ENCODE results near the gene GINS1. TPM values are rescaled to one million over a fixed set of nuclear protein-coding genes. Genes with fewer than 3 reads are reported as not detected.

The GINS1 gene
- total RNA-seq, 1 experiment from 2014 or later = 36.0 TPM

GRCh38 chr20:25457886-25458680 is 50.6 kb downstream of the GINS1 start:
- POLR2A ChIA-PET = no interaction called here
- H3K27ac ChIP-seq (ENCODE audit: low read length) = no peak overlapping the region
- 0 out of 2 replicates have a peak, but pooled peaks cover 2% of the 10 kb centered on the region for H3K36me3 ChIP-seq (ENCODE audit: control insufficient read depth, insufficient read depth, low read length)
- no peak overlapping the region for H3K4me3 ChIP-seq (ENCODE audit: low read depth in 2 of 2, low read length in 2 of 2)
- ATAC-seq (no peak), DNase-seq (ENCODE audit: low read depth, low spot score) (no peak)
- no TSS peak for BruUV-seq (replicated peaks)
- H3K4me1 ChIP-seq (ENCODE audit: control insufficient read depth, insufficient read depth, low read length) = peaks cover 3% of the 10 kb centered on the region
- TF ChIP-seq TCF7L2 (IDR thresholded peaks at IDR 0.05; ENCODE audit: low read depth, low read length) (no peak), REST (IDR thresholded peaks at IDR 0.05; ENCODE audit: insufficient read depth in 1 of 2, low read depth in 2 of 2, low read length in 1 of 2) (no peak), SIN3A (IDR thresholded peaks at IDR 0.05; ENCODE audit: borderline replicate concordance, insufficient read depth, low read depth, low read length) (no peak), POLR2AphosphoS5 (IDR thresholded peaks at IDR 0.05; ENCODE audit: low read depth, low read length) (no peak), CTCF (IDR thresholded peaks at IDR 0.05) (no peak)
- no peaks in the 10 kb centered on the region for H3K9me3 ChIP-seq (ENCODE audit: control insufficient read depth, insufficient read depth, low read depth, low read length)
- in situ Hi-C loops (cut with HindIII; ENCODE audit: low pct_unique_long_range_greater_than_20kb, low sequenced_read_pairs) = no loop called here
- intact Hi-C loops (cut with micrococcal nuclease; ENCODE audit: unreplicated experiment) = no loop called here
- CTCF ChIA-PET = no interaction called here
- no peaks in the 10 kb centered on the region for H3K27me3 ChIP-seq (ENCODE audit: control insufficient read depth, insufficient read depth, low read length)

GRCh38 chr20:25459111-25459830 is 51.8 kb downstream of the GINS1 start:
- Histone ChIP-seq H3K27ac (ENCODE audit: low read length) (no peak overlapping the region), H3K4me1 (ENCODE audit: control insufficient read depth, insufficient read depth, low read length) (no peaks in the 10 kb centered on the region), H3K27me3 (ENCODE audit: control insufficient read depth, insufficient read depth, low read length) (no peaks in the 10 kb centered on the region), H3K9me3 (ENCODE audit: control insufficient read depth, insufficient read depth, low read depth, low read length) (no peaks in the 10 kb centered on the region), H3K36me3 (ENCODE audit: control insufficient read depth, insufficient read depth, low read length) (peaks cover 4% of the 10 kb centered on the region; the same call in 1 of the 2 replicates), H3K4me3 (ENCODE audit: low read depth in 2 of 2, low read length in 2 of 2) (no peak overlapping the region)
- ATAC-seq (no peak), DNase-seq (ENCODE audit: low read depth, low spot score) (no peak)
- CTCF ChIA-PET = no interaction called here
- in situ Hi-C loops (cut with HindIII; ENCODE audit: low pct_unique_long_range_greater_than_20kb, low sequenced_read_pairs) (no loop called here), intact Hi-C loops (cut with micrococcal nuclease; ENCODE audit: unreplicated experiment) (no loop called here)
- TF ChIP-seq CTCF (IDR thresholded peaks at IDR 0.05) = no peak
- no peak for TF ChIP-seq TCF7L2 (IDR thresholded peaks at IDR 0.05; ENCODE audit: low read depth, low read length)
- TF ChIP-seq SIN3A (IDR thresholded peaks at IDR 0.05; ENCODE audit: borderline replicate concordance, insufficient read depth, low read depth, low read length) = no peak
- no peak for TF ChIP-seq REST (IDR thresholded peaks at IDR 0.05; ENCODE audit: insufficient read depth in 1 of 2, low read depth in 2 of 2, low read length in 1 of 2)
- TF ChIP-seq POLR2AphosphoS5 (IDR thresholded peaks at IDR 0.05; ENCODE audit: low read depth, low read length) = no peak
- no TSS peak for BruUV-seq (replicated peaks)
- POLR2A ChIA-PET = no interaction called here

Data from Panc1 (cell line).